Measurements from ENCODE around the gene CDK8.

The CDK8 gene

DNA sequence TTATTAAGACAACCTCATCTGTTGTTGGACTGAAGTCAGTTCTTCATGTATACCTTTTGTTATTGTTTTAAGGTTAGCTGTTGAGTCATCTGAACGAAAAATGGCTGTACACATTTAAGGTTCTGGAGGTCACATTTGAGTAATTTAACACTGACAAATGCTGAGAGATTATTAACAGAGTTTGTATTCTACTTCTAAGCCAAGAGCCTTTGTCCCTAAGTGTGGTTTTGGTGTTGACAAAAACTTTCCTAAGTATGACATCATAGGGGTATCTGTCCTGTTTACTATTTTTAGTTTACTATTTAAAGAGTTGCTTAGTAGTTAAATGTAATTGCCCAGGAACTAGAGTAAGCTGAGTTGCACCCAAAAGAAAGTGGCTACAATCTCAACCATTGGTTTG, 71.9 kb downstream of the CDK8 start:
- no peak overlapping the region for H3K4me3 ChIP-seq (ENCODE audit: insufficient read depth, low read depth, low read length, poor library complexity, severe bottlenecking)
- no peaks in the 10 kb centered on the region for H3K4me1 ChIP-seq (ENCODE audit: control insufficient read depth, insufficient read depth, low read length, poor library complexity, severe bottlenecking)
- no peak for DNase-seq
- no peaks in the 10 kb centered on the region for H3K36me3 ChIP-seq (ENCODE audit: control insufficient read depth, insufficient read depth, low read length)
- no peaks in the 10 kb centered on the region for H3K27me3 ChIP-seq (replicated peaks; ENCODE audit: control insufficient read depth, insufficient read depth, low read length, poor library complexity, severe bottlenecking)
- no peak overlapping the region for H3K27ac ChIP-seq (ENCODE audit: insufficient read depth, low read length, poor library complexity, severe bottlenecking)
- H3K9me3 ChIP-seq (ENCODE audit: control insufficient read depth, low read length) = no peaks in the 10 kb centered on the region

DNA sequence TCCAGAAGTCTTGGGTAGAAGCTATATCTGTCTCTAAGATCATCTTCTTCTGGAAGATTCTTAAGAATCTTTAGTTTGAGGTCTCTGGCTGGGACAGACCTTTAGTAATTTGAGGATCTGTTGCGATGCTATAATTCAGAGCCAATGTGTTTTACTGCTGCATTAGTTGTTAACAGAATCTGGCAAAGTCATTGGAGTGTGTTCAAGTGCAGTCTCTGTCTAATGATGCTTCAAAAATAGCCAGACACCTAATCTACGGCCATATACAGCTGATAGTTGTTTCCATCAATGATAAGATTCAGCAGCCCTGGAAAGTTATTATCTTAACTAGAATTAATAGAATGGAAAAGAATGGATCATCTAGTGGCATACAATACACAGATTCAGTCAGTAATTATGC, 72.6 kb downstream of the CDK8 start:
- Histone ChIP-seq H3K4me3 (ENCODE audit: insufficient read depth, low read depth, low read length, poor library complexity, severe bottlenecking) (no peak overlapping the region), H3K36me3 (ENCODE audit: control insufficient read depth, insufficient read depth, low read length) (no peaks in the 10 kb centered on the region), H3K9me3 (ENCODE audit: control insufficient read depth, low read length) (no peaks in the 10 kb centered on the region), H3K27me3 (replicated peaks; ENCODE audit: control insufficient read depth, insufficient read depth, low read length, poor library complexity, severe bottlenecking) (no peaks in the 10 kb centered on the region), H3K4me1 (ENCODE audit: control insufficient read depth, insufficient read depth, low read length, poor library complexity, severe bottlenecking) (no peaks in the 10 kb centered on the region), H3K27ac (ENCODE audit: insufficient read depth, low read length, poor library complexity, severe bottlenecking) (no peak overlapping the region)
- DNase-seq = no peak

DNA sequence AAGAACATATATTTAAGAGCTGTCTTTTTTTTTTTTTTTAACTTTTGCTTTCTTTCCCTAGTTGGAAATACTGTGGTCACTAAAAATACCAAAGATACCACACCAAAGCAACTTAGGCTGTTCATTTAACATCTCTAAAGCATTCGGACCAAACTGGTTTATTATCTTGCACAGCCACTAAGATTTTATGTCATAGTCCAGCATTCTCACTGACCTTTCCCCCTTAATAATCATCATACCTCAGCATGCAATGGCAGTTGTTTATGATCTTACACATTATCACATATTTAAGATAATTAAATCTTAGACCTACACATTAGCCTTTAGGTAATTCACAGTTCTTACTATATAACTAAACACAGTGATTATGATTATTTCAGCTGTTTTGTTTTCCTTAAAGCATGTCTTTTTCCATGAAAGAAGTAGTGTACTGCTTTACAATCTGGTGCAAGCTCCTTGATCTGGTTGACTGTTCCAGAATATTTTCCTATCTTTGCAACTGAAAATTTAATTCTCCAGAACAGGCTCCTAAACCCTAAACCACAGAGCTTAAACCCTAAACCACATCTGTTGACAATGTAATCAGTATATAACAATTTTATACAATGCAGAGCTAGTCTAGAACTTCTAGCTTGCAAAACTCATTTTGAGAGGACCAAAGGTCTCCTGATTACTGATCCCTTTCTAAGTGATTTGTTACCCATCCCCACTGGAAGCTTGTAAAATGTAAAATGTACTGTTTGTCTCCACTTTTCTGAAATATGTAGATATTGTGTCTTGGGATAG, 74.2 kb downstream of the CDK8 start:
- Histone ChIP-seq H3K27ac (ENCODE audit: insufficient read depth, low read length, poor library complexity, severe bottlenecking) (no peak overlapping the region), H3K4me1 (ENCODE audit: control insufficient read depth, insufficient read depth, low read length, poor library complexity, severe bottlenecking) (no peaks in the 10 kb centered on the region), H3K4me3 (ENCODE audit: insufficient read depth, low read depth, low read length, poor library complexity, severe bottlenecking) (no peak overlapping the region), H3K36me3 (ENCODE audit: control insufficient read depth, insufficient read depth, low read length) (no peaks in the 10 kb centered on the region), H3K9me3 (ENCODE audit: control insufficient read depth, low read length) (no peaks in the 10 kb centered on the region), H3K27me3 (replicated peaks; ENCODE audit: control insufficient read depth, insufficient read depth, low read length, poor library complexity, severe bottlenecking) (no peaks in the 10 kb centered on the region)
- DNase-seq = no peak

DNA sequence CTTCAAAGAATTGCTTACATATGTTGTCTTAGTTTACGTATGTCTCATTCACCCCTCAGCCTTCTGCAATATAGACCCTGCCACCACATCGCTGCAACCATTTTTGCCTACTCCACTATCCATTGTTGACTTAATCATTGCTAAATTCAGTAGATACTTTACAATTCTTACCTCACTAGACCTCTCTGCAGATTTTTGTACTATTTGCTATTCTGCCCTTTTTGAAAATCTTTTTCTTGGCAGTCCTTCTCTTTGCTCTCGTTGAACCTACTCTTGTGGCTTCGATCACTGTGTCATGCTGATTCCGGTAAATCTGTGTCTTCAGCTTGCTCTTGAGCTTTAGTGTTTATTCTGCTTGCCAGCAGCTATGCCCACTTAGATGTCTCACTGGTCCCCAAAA, 81.2 kb downstream of the CDK8 start:
- no peak overlapping the region for H3K27ac ChIP-seq (ENCODE audit: insufficient read depth, low read length, poor library complexity, severe bottlenecking)
- no peaks in the 10 kb centered on the region for H3K36me3 ChIP-seq (ENCODE audit: control insufficient read depth, insufficient read depth, low read length)
- H3K4me1 ChIP-seq (ENCODE audit: control insufficient read depth, insufficient read depth, low read length, poor library complexity, severe bottlenecking) = no peaks in the 10 kb centered on the region
- H3K4me3 ChIP-seq (ENCODE audit: insufficient read depth, low read depth, low read length, poor library complexity, severe bottlenecking) = no peak overlapping the region
- H3K9me3 ChIP-seq (ENCODE audit: control insufficient read depth, low read length) = no peaks in the 10 kb centered on the region
- H3K27me3 ChIP-seq (replicated peaks; ENCODE audit: control insufficient read depth, insufficient read depth, low read length, poor library complexity, severe bottlenecking) = no peaks in the 10 kb centered on the region
- DNase-seq = no peak

DNA sequence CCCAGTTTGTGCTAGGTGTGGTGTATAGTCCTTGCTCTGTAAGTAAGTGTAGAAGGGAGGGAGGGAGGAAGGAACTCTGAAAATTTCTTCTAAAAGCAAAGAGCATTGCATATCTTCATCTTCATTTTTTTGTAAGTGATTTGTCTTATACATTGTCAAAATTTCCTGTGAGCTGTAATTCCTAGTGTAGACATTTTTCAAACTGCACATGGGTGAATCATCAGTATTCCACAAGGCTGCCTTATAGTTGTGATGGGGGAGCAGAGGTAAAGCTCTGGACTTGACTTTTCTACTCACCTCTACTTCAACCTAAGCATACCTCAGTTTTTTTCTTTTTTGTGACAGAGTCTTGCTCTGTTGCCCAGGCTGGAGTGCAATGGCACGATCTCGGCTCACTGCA, 86.9 kb downstream of the CDK8 start:
- no peak for DNase-seq
- H3K4me1 ChIP-seq (ENCODE audit: control insufficient read depth, insufficient read depth, low read length, poor library complexity, severe bottlenecking) = no peaks in the 10 kb centered on the region
- no peaks in the 10 kb centered on the region for H3K36me3 ChIP-seq (ENCODE audit: control insufficient read depth, insufficient read depth, low read length)
- H3K4me3 ChIP-seq (ENCODE audit: insufficient read depth, low read depth, low read length, poor library complexity, severe bottlenecking) = no peak overlapping the region
- H3K9me3 ChIP-seq (ENCODE audit: control insufficient read depth, low read length) = no peaks in the 10 kb centered on the region
- no peaks in the 10 kb centered on the region for H3K27me3 ChIP-seq (replicated peaks; ENCODE audit: control insufficient read depth, insufficient read depth, low read length, poor library complexity, severe bottlenecking)
- no peak overlapping the region for H3K27ac ChIP-seq (ENCODE audit: insufficient read depth, low read length, poor library complexity, severe bottlenecking)

DNA sequence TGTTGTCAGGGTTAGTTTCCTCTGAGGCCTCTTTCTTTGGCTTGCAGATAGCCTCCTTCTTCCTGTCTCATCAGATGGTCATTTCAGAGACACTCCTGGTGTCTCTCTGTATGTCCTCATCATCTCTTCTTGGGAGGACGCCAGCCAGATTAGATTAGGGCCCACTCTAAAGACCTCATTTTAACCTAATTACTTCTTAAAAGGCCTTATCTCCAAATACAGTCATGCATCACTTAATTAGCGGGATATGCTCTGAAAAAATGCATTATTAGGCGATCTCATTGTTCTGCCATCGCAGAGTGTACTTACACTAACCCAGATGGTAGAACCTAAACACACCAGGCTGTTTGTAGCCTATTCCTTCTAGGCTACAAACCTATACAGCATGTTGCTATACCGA, 89.0 kb downstream of the CDK8 start:
- Histone ChIP-seq H3K4me1 (ENCODE audit: control insufficient read depth, insufficient read depth, low read length, poor library complexity, severe bottlenecking) (no peaks in the 10 kb centered on the region), H3K27me3 (replicated peaks; ENCODE audit: control insufficient read depth, insufficient read depth, low read length, poor library complexity, severe bottlenecking) (no peaks in the 10 kb centered on the region), H3K4me3 (ENCODE audit: insufficient read depth, low read depth, low read length, poor library complexity, severe bottlenecking) (no peak overlapping the region), H3K9me3 (ENCODE audit: control insufficient read depth, low read length) (no peaks in the 10 kb centered on the region), H3K27ac (ENCODE audit: insufficient read depth, low read length, poor library complexity, severe bottlenecking) (no peak overlapping the region), H3K36me3 (ENCODE audit: control insufficient read depth, insufficient read depth, low read length) (no peaks in the 10 kb centered on the region)
- no peak for DNase-seq

DNA sequence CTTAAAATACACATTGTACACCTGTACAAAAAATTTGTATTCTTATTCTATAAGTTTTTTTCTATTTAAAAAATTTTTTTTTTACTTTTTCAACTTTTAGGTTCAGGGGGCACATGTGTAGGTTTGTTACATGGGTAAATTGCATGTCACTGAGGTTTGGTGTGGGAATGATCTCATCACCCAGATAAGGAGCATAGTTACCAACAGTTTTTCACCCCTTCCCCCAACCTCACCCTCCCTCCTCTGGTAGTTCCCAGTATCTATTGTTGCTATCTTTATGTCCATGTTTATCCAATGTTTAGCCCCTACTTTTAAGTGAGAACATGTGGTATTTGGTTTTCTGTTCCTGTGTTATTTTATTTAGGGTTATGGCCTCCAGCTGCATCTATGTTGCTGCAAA, 89.9 kb downstream of the CDK8 start:
- no peaks in the 10 kb centered on the region for H3K36me3 ChIP-seq (ENCODE audit: control insufficient read depth, insufficient read depth, low read length)
- no peaks in the 10 kb centered on the region for H3K4me1 ChIP-seq (ENCODE audit: control insufficient read depth, insufficient read depth, low read length, poor library complexity, severe bottlenecking)
- no peak for DNase-seq
- H3K27ac ChIP-seq (ENCODE audit: insufficient read depth, low read length, poor library complexity, severe bottlenecking) = no peak overlapping the region
- H3K9me3 ChIP-seq (ENCODE audit: control insufficient read depth, low read length) = no peaks in the 10 kb centered on the region
- no peak overlapping the region for H3K4me3 ChIP-seq (ENCODE audit: insufficient read depth, low read depth, low read length, poor library complexity, severe bottlenecking)
- no peaks in the 10 kb centered on the region for H3K27me3 ChIP-seq (replicated peaks; ENCODE audit: control insufficient read depth, insufficient read depth, low read length, poor library complexity, severe bottlenecking)

DNA sequence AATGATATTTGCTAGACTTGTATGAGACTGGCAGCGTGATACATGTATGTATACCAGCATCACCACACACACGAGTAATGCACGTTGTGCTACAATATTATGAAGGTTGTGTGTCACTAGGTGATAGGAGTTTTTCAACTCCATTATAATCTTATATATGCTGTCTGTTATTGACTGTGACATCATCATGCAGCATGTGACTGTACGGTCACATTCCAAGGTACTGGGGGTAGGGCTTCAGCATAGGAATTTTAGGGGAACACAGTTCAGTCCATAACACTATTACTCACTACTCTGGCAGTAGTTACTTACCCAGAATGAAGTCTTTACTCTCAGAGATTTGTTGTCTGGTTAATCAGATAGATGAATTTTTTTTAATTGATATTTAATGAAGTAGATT, 91.1 kb downstream of the CDK8 start:
- DNase-seq = no peak
- no peak overlapping the region for H3K4me3 ChIP-seq (ENCODE audit: insufficient read depth, low read depth, low read length, poor library complexity, severe bottlenecking)
- peaks cover 4% of the 10 kb centered on the region for H3K36me3 ChIP-seq (ENCODE audit: control insufficient read depth, insufficient read depth, low read length)
- no peaks in the 10 kb centered on the region for H3K27me3 ChIP-seq (replicated peaks; ENCODE audit: control insufficient read depth, insufficient read depth, low read length, poor library complexity, severe bottlenecking)
- H3K27ac ChIP-seq (ENCODE audit: insufficient read depth, low read length, poor library complexity, severe bottlenecking) = no peak overlapping the region
- H3K4me1 ChIP-seq (ENCODE audit: control insufficient read depth, insufficient read depth, low read length, poor library complexity, severe bottlenecking) = no peaks in the 10 kb centered on the region
- no peaks in the 10 kb centered on the region for H3K9me3 ChIP-seq (ENCODE audit: control insufficient read depth, low read length)

DNA sequence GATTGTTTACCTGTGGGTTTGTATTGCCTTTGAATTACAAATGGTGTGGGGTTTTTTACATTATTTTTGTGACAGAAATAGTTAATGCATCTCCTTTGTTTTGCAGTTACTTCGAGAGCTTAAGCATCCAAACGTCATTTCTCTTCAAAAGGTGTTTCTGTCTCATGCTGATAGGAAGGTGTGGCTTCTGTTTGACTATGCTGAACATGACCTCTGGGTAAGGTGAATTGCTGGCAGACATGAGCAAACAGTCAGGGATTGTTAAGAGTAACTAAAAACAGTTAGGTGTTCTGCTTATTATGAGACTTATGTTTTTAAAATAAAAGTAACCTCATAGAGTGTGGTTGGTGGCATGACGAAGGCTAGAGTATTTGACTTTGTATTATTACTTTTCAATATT, 95.0 kb downstream of the CDK8 start:
- no peak for DNase-seq
- Histone ChIP-seq H3K4me3 (ENCODE audit: insufficient read depth, low read depth, low read length, poor library complexity, severe bottlenecking) (no peak overlapping the region), H3K27ac (ENCODE audit: insufficient read depth, low read length, poor library complexity, severe bottlenecking) (no peak overlapping the region), H3K9me3 (ENCODE audit: control insufficient read depth, low read length) (no peaks in the 10 kb centered on the region), H3K4me1 (ENCODE audit: control insufficient read depth, insufficient read depth, low read length, poor library complexity, severe bottlenecking) (no peaks in the 10 kb centered on the region), H3K27me3 (replicated peaks; ENCODE audit: control insufficient read depth, insufficient read depth, low read length, poor library complexity, severe bottlenecking) (no peaks in the 10 kb centered on the region), H3K36me3 (ENCODE audit: control insufficient read depth, insufficient read depth, low read length) (peaks cover 15% of the 10 kb centered on the region)

DNA sequence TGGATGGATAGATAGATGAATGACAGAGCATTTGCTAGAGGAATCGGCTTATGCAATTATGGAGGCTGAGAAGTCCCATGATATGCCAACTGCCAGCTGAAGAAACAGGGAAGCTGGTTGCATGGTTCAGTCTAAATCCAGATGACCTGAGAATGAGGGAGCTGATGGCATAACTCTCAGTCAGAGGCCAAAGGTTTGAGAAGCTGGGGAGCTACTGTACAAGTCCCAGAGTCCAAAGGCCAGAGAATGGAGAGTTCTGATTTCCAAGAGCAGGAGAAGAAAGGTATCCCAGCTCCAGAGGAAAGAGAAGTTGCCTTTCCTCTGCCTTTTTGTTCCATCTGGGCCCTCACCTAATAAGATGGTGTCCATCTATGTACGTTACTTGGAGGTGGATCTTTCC, 108.3 kb downstream of the CDK8 start:
- no peak overlapping the region for H3K4me3 ChIP-seq (ENCODE audit: insufficient read depth, low read depth, low read length, poor library complexity, severe bottlenecking)
- H3K27ac ChIP-seq (ENCODE audit: insufficient read depth, low read length, poor library complexity, severe bottlenecking) = no peak overlapping the region
- no peak for DNase-seq
- no peaks in the 10 kb centered on the region for H3K4me1 ChIP-seq (ENCODE audit: control insufficient read depth, insufficient read depth, low read length, poor library complexity, severe bottlenecking)
- H3K9me3 ChIP-seq (ENCODE audit: control insufficient read depth, low read length) = no peaks in the 10 kb centered on the region
- H3K27me3 ChIP-seq (replicated peaks; ENCODE audit: control insufficient read depth, insufficient read depth, low read length, poor library complexity, severe bottlenecking) = no peaks in the 10 kb centered on the region
- H3K36me3 ChIP-seq (ENCODE audit: control insufficient read depth, insufficient read depth, low read length) = peaks cover 3% of the 10 kb centered on the region
